KG1 (cell line): ENCODE results near the gene AS3MT.
A peak's percentile ranks its signal among the peaks of the same experiment; 100 is the strongest.
"Not testable (repeated sequence)": the region's sequence is repeated elsewhere in the genome, so short reads cannot be mapped to it uniquely, and the experiment has no call there.

Experiments
- DNase-seq: peaks from one replicate; lab custom pipeline; 2025; lab: John Stamatoyannopoulos, UW

Gene AS3MT

DNA sequence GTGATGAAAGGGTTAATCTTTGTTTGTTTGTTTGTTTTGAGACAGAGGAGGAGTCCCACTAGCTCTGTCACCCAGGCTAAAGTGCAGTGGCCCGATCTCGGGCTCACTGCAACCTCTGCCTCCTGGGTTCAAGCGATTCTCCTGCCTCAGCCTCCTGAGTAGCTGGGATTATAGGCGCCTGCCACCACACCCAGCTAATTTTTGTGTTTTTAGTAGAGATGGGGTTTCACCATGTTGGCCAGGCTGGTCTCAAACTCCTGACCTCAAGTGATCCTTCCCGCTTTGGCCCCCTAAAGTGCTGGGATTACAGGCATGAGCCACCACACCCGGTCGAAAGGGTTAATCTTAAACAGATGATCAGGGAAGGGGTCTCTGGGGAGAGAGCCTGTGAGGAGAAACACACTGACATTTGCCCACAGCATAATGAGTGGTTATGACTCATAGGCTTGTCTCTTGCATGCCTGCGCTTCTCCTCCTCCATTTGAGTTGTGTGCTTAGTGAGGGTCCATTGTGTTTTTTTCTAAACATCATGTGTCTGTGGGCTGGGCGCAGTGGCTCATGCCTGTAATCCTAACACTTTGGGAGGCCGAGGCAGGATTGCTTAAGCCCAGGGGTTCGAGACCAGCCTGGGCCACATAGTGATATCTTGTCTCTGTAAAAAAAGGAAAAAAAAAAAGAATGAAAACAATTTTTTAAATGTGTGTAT lies 13.4 kb upstream of the AS3MT start:
- DNase-seq, result not testable (repeated sequence)

DNA sequence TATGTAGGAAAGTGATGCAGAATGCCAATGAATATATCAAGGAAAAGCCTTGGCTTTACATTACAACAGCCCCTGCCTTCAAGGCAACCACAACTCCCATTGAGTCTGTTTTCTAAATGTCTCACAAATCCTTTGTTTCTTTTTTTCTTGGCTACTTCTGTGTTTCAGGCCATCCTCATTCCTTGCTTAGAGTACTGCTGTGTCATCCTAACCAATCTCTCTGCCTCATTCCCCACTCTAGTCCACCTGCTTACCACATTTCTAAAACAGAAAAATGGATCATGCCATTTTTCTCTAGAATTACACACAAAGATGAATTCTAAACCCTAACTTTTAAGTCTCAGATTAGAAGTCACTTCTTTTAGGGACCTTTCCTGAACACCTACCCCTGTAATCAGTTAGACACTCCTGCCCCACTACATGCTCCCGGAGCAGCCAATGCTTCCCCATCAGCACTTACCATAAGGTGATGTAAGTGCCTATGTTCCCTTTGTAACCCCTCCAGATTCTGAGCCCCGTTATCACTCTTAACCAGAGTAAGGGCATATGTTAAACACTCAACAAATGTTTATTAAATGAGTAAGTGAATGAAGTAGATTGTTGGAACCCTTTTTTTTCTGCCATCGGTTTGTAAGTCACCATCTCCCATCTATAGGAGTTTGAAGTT lies 12.4 kb upstream of the AS3MT start:
- DNase-seq, result no peak

DNA sequence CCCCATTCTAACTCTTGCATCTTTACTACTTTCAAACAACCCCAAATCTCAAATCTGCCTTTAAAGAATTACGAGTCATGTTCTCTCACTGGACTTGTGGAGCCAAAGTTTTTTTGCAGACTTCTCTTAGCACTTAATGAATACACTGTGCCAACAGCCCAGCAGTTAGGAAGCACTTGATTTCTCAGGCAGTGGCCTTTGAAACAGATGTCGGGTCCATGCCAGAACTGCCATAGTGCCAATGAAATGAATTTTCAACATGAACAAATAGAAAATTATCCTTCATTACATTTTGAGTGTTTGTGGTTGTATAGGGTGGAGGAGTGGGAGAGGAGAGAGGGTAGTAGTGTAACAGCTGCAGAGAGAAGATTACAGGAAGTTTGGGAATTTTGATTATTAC lies 9.4 kb upstream of the AS3MT start:
- DNase-seq, result no peak

DNA sequence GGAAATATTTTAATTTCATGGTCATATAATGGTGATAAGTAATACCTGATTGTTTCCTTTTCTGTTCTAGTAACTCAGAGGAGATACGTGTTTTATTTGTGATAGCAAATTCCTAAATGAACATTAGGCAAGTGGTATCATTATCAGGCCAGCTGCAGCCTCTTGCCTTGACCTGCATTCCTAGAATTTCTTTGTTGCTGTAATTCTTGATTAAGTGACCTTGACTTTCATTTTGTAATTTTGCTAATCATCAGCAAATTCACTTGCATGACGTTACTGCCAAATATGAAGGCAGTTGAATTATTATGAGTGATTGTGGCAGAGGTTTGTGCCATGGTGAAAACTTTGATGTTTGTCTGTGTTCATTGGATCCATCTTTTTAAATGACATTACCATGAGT lies 5.6 kb upstream of the AS3MT start:
- no peak for DNase-seq

DNA sequence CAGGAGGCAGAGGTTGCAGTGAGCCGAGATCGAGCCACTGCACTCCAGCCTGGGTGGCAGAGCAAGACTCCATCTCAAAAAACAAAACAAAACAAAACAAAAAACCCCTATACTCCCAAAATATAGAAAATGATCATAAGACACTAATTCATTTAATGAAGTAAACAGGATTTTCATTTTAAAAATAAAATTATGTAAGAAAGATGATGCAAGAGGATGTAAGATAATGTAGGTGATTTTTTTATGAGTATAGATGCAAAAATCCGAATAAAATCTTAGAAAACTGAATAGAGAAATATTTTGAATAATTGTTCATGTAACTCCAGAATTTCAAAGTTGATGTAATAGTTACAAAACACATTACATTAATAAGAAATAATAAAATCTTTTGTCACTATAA lies 3.6 kb upstream of the AS3MT start:
- DNase-seq, result no peak

DNA sequence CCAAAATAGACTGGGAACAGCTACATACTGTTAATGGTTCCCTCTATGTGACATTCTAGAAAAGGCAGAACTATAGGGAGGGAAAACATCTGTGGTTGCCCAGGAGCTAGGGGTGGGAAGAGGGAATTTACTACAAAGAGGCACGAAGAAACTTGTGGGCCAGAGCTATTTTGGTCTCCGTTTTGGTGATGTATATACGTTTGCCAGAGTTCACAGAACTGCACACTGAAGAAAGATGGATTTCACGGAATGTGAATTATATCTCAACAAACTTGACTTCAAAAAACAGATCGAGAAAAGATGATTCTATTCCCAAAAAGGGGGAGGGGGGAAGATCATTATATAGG lies 386 bp upstream of the AS3MT start:
- no peak for DNase-seq

DNA sequence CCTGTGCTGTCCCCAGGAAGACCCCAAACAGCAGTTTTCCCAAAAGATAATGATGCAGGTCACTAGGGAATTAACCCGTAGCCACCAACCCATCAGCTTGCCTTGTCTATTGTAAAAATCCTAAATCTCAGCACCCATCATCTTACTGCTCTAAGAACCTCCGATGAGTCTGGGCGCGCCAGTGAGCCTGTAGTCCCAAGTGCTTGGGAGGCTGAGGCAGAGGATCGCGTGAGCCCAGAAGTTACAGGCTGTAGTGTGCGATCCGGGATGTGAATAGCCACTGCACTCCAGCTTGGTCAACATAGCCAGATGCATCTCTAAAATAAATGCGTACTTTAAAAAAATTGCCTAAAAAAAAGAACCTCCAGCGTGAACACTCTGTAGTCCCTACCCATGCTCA lies 951 bp downstream of the AS3MT start:
- no peak for DNase-seq

DNA sequence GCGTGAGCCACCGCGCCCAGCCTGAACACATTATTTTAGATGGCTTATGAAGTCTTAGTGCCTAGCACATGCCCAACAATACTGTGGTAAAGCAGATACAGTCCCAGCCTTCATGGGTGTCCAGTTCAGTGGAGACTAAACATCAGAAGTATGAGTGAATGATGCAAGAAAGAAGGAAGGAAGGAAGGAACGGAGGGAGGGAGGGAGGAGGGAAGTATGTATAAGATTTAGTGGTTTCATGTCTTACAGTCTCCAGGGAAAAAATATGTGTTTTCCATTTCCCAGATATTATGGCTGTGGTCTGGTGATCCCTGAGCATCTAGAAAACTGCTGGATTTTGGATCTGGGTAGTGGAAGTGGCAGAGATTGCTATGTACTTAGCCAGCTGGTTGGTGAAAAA lies 2.9 kb downstream of the AS3MT start:
- DNase-seq, result no peak

DNA sequence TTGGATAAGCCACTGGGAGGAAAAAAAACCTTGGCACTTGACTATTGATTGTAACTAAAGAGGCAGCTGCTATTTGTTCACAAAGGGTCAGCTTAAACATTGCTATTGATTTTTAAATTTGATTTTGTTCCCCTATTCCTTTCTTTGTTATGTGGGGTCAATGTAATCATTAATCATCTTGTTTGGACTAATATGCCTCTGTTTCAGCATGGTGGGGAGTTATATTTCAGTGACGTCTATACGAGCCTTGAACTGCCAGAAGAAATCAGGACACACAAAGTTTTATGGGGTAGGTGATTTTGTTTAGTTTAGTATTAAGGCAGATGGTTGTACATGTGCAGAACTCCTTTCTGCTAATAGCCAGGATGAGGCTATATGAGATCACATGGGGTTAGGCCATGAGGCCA lies 7.5 kb downstream of the AS3MT start:
- DNase-seq, result no peak

DNA sequence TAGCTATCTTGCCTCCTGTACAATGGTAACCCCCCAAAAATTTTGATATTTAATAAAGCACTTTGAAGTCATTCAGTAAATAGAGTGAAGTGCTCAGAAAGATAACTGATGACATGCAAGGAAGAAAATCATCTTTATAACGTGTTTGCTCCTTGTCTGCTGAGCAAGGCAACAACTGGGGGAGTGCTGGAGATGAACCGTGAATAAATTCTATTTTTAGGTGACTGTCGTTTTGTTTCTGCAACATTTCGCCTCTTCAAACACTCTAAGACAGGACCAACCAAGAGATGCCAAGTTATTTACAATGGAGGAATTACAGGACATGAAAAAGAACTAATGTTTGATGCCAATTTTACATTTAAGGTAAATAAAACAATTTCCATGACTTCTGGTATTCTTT lies 9.4 kb downstream of the AS3MT start:
- DNase-seq, result no peak

DNA sequence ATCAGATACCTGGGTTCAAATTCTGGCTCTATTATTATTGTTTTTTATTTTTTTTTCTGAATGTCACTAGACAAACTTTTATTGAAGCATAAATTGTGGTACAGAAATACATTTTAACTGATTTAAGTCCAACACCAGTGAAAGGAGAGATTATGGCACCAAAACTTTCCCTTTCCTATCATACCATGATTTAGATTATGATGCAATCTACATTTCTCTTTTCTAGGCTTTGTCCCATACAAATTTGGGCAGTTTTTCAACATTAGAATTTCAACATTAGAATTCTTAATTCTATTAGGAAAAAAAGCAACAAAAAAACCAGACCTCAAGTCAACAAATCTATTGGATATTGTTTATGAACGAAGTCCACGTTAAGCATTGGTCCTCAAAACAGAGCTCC lies 11.0 kb downstream of the AS3MT start:
- DNase-seq, result no peak

DNA sequence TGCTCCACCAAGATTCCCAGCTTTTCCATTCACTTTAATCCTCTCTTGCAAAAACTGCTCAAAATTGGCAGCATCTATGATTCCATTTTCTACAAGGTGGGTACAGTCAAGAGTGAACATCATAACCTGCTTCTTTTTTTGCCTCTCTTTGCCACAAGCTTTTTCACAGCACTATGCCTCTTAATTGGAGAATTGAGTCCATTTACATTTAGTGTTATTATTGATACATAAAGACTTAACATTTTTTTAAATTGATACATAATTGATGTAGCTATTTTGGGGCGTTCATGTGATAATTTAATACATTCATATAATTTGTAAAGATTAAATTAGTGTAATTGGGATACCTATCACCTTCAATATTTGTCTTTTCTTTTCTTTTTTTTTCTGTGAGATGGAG lies 18.8 kb downstream of the AS3MT start:
- no peak for DNase-seq

DNA sequence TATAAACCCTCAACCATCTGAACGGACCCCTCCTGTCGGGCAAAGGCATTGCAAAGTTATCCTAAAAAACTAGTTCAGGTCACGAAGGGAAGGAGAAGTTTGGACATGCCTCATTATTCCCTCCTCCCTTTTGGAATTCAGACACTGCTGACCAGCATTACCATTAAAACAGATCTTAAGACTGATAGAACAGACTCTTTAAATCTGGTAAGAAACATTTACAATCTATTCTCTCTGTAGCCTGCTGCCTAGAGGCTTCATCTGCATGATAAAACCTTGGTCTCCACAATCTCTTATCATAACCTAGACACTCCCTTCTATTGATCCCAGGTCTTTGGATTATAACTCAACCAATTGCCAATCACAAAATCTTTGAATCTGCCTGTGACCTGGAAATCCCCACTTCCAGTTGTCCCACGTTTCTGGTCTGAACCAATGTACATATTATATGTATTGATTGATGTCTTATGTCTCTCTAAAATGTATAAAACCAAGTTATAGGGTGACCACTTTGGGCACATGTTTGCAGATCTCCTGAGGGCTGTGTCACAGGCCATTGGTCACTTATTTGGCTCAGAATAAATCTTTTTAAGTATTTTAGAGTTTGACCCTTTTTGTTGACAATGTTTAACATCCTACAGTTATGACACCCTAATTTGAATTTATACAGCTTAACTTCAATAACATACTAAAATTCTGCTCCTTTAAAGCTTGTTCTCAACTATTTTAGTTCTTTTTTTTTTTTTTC lies 25.4 kb downstream of the AS3MT start:
- no peak for DNase-seq

DNA sequence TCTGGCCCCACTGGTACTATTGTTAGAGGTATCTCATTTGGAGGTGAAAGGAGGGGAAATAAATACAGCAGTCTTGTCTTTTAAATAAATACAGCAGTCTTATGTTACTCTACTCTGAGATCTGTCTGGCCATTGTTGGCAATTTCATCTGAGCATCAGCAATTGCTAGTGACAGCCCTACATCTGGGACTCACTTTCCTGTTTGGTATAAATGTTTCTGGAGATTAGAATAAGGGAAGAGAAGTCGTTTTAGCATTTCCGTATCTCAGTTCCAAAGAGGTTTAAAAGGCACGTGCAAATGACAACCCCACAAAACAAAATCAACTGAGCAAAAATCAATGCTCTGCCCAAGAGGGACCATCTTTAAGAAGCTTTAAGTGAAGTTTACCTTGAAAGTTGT lies 30.7 kb downstream of the AS3MT start:
- DNase-seq, result no peak

DNA sequence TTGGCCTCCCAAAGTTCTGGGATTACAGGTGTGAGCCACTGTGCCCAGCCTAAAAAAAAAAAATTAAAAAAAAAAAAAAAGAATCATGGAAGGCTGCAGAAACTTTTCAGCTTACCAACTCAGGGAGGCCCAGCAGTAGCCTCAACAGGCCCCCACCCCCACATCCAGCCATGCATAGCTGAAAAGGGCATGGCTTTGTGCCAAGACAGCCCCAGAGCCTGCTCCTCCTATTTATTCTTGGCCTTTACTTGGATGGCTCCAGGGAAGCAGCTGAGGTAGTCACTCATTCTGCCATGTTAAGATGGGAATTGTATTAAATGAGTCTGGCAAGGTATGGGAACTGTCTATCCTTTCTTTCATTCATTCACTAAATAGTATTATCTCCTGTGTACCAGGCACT lies 35.1 kb downstream of the AS3MT start:
- DNase-seq, result no peak

DNA sequence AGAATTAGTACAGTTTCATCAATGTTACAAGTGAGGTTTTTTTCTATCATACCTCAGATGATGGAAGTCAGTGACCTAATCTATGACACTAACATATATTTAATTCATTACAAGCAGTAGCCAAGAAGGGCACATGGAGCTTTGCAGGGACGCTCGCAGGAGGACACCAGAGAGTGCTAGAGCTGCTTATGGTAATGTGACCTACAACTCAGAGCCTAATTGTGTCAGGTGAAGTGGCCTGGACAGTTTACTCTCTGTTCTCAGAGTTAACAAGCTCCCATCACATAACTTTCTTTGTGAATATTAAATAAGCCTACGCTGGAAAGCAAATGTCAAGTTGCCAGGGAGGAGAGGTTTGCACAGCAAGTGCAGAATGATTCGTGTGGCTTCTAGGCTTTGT lies 37.2 kb downstream of the AS3MT start:
- no peak for DNase-seq

DNA sequence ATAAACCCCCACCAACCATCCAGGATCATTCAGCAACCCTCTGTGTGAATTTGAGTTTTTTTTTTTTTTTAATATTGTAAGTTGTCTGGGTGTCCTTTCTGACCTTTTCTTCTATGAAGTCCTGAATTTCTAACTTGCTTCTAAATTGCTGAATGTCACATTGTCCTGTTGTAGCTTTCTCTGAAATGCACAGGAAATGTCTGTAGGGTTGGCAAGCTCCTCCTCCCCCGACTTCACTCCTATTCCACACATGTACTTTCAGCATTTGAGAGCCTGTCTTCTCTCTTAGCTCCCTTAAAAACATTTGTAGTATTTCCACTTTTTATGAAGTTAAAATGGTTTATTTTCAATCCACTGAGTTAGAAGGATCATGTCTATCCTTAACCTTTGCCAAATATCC lies 45.5 kb downstream of the AS3MT start:
- DNase-seq, result no peak

DNA sequence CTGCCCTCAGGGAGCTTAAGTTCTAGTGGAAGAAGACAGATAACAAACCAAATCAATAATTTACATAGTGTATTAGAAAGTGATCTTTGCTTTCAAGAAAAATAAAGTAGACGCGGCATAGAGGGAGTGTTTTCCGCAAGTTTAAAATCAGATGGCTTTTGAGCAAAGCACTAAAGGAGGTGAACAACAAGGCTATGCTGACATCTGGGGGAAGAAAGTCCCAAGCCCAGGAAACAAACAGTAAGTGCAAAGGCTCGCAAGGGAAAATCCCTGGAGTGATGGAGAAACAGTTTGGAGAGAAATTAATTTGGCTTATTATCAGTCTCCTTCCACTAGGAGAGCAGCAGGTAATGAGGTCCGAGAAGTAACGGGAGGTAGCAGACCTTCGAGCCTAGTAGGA lies 46.9 kb downstream of the AS3MT start:
- DNase-seq, result no peak

DNA sequence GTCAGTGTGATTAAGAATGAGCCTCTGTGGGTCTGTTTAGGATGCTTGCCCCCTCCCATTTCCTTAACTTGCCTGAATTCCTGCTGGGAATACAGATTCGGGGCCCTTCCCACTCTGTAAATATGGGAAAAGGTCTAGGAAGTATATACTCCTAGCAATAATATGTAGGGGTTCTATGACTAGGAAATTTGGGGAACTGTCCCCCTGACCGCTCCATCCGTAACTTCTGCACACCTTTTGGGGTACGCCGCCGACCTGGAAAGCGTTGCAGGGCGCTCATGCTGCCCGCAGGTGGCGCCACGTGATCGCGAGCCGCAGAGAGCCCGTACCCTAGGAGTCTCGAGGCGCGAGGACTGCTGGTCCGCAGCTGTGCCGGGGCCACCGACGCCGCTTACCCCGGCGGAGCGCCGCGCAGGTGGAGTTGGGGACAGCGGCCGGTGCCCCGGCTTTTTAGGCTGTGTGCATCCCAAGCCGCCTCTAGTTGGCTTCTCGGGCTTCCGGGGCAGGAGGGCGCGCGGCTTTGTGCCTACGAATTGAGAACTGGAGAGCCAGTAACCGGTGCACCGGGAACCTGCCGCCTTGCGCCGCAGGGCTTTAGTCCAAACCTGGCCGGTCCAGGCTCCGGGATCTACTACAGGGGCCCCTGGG lies 48.2 kb downstream of the AS3MT start:
- peak; percentile 57 for DNase-seq

DNA sequence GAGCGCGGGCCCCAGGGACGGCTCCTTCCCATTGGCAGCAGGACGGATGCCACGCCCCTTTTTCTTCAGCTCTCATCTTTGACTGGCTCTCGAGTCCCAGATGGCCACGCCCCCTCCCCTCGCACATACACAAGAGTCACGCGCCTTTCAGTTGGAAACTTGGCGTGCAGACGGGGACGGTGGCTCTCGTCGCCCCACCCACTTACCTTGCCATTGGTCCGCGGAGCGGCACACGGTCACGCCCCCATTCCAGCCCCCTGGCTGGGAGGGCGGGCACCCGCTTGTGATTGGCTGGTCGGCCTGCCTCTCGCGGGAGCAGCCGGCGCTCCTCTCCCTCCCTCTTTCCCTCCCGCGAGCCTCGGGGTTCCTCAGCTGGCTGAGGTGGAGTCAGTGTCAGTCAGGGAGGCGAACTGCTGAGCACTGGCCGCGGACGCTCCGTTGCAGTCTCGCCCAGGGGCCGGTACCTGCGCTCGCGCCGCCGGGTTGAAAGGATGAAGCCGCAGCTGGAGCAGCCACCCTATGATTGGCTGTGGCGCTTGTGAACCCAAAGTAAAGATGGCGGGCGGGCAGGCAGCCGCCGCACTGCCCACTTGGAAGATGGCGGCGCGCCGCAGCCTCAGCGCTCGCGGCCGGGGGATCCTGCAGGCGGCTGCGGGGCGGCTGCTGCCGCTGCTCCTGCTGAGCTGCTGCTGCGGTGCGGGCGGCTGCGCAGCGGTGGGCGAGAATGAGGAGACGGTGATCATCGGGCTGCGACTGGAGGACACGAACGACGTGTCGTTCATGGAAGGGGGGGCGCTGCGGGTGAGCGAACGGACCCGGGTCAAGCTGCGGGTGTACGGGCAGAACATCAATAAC lies 48.9 kb downstream of the AS3MT start, which contains the start of gene CNNM2:
CNNM2 (plus strand) TSS at position 333 of the 855 bp plus-strand sequence; CDS start at position 520, 187 bp downstream.
- peak; percentile 99 for DNase-seq

DNA sequence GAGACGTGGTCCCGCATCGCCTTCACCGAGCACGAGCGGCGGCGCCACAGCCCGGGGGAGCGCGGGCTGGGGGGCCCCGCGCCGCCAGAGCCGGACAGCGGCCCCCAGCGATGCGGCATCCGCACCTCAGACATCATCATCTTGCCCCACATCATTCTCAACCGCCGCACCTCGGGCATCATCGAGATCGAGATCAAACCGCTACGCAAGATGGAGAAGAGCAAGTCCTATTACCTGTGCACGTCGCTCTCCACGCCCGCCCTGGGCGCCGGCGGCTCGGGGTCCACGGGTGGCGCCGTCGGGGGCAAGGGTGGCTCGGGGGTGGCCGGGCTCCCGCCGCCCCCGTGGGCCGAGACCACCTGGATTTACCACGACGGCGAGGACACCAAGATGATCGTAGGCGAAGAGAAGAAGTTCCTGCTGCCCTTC lies 49.6 kb downstream of the AS3MT start:
- no peak for DNase-seq
